Measurements from ENCODE around the gene ZNF133.

Gene ZNF133

DNA sequence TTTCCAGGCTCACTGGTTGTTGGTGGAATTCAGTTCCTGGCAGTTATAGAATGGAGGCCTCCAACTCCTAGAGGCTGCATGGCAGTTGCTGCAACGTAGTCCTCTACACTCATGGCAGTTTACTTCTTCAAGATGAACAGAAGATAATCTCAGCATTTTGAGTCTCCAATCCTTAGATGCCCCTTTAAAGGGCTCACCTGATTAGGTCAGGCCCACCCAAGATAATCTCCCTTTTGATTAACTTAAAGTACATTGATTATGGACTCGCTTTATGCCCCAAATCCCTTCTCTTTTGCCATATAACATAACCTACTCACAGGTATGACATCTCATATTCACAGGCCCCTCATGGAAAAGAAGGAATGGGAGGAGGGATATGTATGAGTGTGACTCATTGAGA is 76.4 kb downstream of the ZNF133 start:
- DNase-seq, result no peak
